Astrocyte of the spinal cord (primary cell): Measurements from ENCODE around the gene AQP11.
"Not testable (repeated sequence)": the region's sequence is repeated elsewhere in the genome, so short reads cannot be mapped to it uniquely, and the experiment has no call there.

Source experiments
- DNase-seq: peaks from one replicate; pipeline ENCODE4 v3.0.0; 2011; ENCODE audit warnings: low read depth, low spot score
- H3K4me3 ChIP-seq: 2 replicates; pipeline ENCODE4 v1.5.1; 2011; ENCODE audit warnings: low read depth, mild to moderate bottlenecking, low read length, moderate library complexity
- in situ Hi-C: cut with HindIII; loops from 2 replicates; pipeline ENCODE4 v1.10.0; 2017; ENCODE audit warnings: low sequenced_read_pairs
- TF ChIP-seq, protein P1 (sequence below): IDR thresholded peaks from 2 replicates; pipeline ENCODE4 v1.5.1; 2012; ENCODE audit warnings: low read depth, mild to moderate bottlenecking, low read length, inconsistent platforms

AQP11 gene, protein sequence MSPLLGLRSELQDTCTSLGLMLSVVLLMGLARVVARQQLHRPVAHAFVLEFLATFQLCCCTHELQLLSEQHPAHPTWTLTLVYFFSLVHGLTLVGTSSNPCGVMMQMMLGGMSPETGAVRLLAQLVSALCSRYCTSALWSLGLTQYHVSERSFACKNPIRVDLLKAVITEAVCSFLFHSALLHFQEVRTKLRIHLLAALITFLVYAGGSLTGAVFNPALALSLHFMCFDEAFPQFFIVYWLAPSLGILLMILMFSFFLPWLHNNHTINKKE

DNA sequence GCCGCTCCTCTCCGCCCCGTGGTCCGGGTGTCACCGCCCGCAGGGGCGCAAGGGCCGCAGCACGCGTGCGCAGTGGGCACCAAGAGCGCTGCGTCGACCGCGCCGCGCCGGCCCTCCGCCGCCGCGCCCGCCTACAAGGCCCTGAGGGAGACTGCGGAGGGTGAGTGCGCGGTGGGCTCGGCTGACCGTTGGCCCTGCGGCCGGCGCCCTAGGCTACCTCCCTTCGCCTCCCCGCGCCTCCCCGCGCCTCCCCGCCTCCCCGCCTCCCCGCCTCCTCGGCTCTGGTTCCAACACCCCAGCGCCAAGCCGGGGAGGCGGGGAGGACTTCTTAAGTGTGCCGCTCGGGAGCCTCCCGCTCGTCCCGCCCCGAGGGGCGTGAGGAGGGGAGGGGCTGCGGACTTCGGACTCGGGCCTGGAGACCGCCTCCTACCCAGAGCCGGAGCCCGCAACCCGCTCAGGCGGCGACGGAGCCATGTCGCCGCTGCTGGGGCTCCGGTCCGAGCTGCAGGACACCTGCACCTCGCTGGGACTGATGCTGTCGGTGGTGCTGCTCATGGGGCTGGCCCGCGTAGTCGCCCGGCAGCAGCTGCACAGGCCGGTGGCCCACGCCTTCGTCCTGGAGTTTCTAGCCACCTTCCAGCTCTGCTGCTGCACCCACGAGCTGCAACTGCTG lies at the start of gene AQP11:
AQP11 (plus strand) TSS at position 433 of the 673 bp plus-strand sequence; CDS start at position 473, 40 bp downstream.
- DNase-seq: peak; percentile 90
- peak within 1 kb of the TSS; percentile 68 for H3K4me3 ChIP-seq
- in situ Hi-C loops: no loop called here
- TF ChIP-seq, protein P1, sequence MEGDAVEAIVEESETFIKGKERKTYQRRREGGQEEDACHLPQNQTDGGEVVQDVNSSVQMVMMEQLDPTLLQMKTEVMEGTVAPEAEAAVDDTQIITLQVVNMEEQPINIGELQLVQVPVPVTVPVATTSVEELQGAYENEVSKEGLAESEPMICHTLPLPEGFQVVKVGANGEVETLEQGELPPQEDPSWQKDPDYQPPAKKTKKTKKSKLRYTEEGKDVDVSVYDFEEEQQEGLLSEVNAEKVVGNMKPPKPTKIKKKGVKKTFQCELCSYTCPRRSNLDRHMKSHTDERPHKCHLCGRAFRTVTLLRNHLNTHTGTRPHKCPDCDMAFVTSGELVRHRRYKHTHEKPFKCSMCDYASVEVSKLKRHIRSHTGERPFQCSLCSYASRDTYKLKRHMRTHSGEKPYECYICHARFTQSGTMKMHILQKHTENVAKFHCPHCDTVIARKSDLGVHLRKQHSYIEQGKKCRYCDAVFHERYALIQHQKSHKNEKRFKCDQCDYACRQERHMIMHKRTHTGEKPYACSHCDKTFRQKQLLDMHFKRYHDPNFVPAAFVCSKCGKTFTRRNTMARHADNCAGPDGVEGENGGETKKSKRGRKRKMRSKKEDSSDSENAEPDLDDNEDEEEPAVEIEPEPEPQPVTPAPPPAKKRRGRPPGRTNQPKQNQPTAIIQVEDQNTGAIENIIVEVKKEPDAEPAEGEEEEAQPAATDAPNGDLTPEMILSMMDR: no peak

DNA sequence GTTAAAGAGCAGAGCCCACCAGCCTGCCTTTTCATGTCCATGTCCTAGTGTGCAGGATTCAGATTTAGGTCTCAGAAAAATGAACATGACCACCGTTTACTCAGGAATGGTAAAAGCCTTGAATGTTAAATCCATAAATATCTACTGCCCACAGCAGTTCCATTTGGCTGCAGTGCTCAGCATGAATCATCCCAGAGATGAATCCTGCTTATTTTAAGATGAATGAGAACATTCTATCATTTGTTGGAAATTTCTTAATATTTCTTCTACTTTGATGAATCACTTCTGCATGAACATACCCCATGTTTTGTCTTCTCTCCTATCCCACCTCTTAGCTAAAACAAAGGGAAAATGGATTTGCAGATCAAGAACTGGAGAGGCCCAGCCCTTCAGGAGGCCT lies 47.5 kb upstream of the AQP11 start:
- DNase-seq: peak; percentile 37
- in situ Hi-C loops: no loop called here
- H3K4me3 ChIP-seq: no peak overlapping the region
- TF ChIP-seq, protein P1: no peak

DNA sequence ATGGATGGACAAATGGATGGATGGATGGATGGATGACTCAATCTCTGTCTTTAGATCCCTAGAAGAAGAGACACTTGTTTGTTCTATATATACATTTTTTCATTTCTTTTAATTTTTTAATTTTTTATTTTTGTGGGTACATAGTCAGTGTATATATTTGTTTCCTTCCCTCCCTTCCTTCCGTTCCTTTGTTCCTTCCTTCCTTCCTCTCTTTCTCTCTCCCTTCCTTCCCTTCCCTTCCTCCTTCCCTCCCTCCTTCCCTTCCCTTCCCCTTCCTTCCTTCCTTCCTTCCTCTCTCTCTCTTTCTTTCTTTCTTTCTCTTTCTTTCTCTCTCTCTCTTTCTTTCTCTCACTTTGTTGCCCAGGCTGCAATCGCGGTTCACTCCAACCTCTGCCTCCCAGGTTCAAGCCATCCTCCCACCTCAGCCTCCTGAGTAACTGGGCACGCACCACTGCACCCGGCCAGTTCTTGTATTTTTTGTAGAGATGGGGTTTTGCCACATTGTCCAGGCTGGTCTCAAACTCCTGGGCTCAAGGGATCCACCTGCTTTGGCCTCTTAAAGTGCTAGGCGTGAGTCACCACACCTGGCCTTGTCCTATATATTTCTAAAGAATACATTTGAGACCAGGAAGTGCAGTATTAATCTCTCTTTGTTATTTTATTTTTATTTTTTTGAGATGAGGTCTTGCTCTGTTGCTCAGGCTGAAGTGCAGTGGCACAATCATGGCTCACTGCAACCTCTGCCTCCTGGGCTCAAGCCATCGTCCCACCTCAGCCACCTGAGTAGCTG lies 42.5 kb upstream of the AQP11 start:
- no peak overlapping the region for H3K4me3 ChIP-seq
- TF ChIP-seq, protein P1: no peak
- DNase-seq: no peak
- in situ Hi-C loops: no loop called here

DNA sequence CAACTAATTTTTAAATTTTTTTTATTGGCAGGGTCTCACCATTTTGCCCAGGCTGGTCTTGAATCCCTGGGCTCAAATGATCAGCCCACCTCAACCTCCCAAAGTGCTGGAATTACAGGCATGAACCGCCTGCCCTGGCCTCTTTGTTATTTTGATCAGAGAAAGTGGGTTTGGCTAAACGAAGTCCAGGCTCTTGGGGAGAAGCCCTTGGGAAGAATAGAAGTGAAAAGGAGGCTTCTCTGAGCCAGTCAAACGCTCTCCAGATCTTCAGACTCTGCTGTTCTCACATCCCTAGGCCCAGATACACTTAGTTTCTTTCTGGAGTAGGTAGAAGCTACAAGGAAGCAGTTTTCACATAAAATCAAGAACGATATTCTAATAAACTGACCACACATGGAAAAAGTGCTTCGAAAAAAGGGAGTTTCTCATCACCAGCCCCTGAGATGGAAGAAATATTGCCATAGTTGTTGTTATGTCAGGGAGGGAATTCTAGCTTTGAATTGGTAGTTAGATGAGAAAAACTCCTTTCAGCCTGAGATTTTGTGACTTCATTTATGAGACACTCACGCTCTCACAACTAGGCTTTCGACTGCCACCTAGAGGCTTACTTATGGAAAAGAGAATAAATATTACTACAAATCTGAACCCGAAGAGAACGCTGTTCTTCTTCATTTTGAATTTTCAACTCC lies 41.7 kb upstream of the AQP11 start:
- TF ChIP-seq, protein P1: peak; percentile 60
- peak; percentile 75 for DNase-seq
- in situ Hi-C loops: no loop called here
- no peak overlapping the region for H3K4me3 ChIP-seq

DNA sequence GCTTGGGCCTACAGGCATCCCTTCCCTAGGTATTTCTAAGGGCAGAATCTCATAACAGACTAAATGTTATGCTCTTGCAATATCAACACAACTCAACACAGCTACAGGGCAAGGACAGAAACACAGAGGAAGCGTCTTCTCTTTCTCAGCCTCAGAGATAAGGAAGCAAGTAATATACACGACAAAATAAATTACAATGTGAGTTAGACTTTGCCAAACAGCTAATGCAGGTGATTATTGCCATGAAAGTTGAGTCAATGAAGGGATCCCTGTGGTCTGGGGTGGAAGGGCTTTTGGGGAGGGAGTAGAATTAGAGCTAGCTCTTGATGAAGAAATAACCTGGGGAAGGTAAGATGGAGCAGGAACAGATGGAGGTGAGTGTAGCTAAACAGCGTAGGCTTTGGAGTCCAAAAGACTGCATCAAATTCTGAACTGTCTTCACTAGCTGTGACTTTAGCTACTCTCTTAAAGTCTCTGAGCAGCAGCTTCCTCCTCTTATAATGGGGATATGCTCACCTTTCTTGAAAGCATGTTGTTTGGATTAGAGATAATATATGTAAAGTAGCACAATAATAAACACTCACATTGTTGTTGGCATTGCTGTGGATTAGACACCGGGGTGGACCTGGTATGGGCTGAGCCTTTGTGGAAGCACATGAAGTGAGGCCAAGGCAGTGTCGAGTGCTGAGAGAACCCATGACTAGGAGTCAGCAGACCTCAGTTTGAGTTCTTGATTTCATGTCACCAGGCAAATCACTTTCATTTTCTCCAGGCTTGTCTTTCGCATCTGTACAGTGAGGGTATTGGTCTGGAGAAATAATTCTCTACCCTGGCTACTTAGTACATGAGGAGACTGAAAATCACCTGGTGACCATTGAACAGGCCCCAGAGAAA lies 41.0 kb upstream of the AQP11 start:
- TF ChIP-seq, protein P1: no peak
- in situ Hi-C loops: no loop called here
- no peak for DNase-seq

DNA sequence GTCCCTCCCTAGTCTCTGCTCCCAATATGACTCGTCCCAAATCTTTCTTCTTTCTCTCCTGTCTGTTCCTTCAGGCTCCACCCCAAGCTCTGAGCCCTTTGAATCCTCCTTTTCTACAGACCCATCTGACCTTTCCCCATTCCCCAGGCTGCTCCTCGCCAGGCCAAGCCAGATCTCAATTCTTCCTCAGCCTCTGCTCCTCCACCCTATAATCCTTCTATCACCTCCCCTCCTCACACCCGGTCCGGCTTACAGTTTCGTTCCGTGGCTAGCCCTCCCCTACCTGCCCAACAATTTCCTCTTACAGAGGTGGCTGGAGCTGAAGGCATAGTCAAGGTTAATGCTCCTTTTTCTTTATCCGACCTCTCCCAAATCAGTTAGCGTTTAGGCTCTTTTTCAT lies 38.3 kb upstream of the AQP11 start:
- H3K4me3 ChIP-seq, in situ Hi-C loops, DNase-seq: not testable (repeated sequence)

More for the DNA sequence above, 41.0 kb upstream of the AQP11 start:
- H3K4me3 ChIP-seq: no peak overlapping the region
